D721Med (cell line): ENCODE data around the gene USP11.

ENCODE experiments used
- DNase-seq: peaks from one replicate; pipeline ENCODE4 v3.0.0; 2011; ENCODE audit warnings: low spot score; ENCODE audit not compliant: insufficient read length
- FAIRE-seq: peaks from 2 replicates; lab custom pipeline; 2011; peaks lifted over from hg19 to GRCh38; lab: Jason Lieb, UNC
- CTCF ChIP-seq: IDR thresholded peaks from 2 replicates; pipeline ENCODE4 v1.5.1; 2012; ENCODE audit warnings: mild to moderate bottlenecking, control low read depth; ENCODE audit not compliant: insufficient read depth; ENCODE audit errors: missing control alignments

Gene USP11

GRCh38 chrX:47230136-47230868 lies 2.5 kb upstream of the USP11 start:
- TF ChIP-seq CTCF = no peak
- DNase-seq (no peak), FAIRE-seq (no peak)

- FAIRE-seq = no peak
- no peak for TF ChIP-seq CTCF
Measured at GRCh38 chrX:47231167-47231566, 1.6 kb upstream of the USP11 start.

GRCh38 chrX:47232197-47232802 lies 509 bp upstream of the USP11 start:
- no peak for TF ChIP-seq CTCF

More at GRCh38 chrX:47231167-47231566, 1.6 kb upstream of the USP11 start:
- DNase-seq = no peak

GRCh38 chrX:47233333-47234113 lies 714 bp downstream of the USP11 start:
- peak; percentile 29 for FAIRE-seq
- DNase-seq = peak; percentile 50
- no peak for TF ChIP-seq CTCF

More at GRCh38 chrX:47232197-47232802, 509 bp upstream of the USP11 start:
- DNase-seq (no peak), FAIRE-seq (no peak)

- no peak for DNase-seq
- TF ChIP-seq CTCF = no peak
- FAIRE-seq = no peak
Measured at GRCh38 chrX:47234583-47234982, 1.8 kb downstream of the USP11 start.

- FAIRE-seq = no peak
- TF ChIP-seq CTCF = no peak
- no peak for DNase-seq
Measured at GRCh38 chrX:47235691-47236103, 2.9 kb downstream of the USP11 start.
